ENCODE data around the gene ADGRG4. TPM values are rescaled to one million over a fixed set of nuclear protein-coding genes. Genes with fewer than 3 reads are reported as not detected.
"Not testable (repeated sequence)": the region's sequence is repeated elsewhere in the genome, so short reads cannot be mapped to it uniquely, and the experiment has no call there.

Gene ADGRG4
- total and polyA plus RNA-seq, 4 donors, result 0.32 to 1.5 TPM; not detected in 2

DNA sequence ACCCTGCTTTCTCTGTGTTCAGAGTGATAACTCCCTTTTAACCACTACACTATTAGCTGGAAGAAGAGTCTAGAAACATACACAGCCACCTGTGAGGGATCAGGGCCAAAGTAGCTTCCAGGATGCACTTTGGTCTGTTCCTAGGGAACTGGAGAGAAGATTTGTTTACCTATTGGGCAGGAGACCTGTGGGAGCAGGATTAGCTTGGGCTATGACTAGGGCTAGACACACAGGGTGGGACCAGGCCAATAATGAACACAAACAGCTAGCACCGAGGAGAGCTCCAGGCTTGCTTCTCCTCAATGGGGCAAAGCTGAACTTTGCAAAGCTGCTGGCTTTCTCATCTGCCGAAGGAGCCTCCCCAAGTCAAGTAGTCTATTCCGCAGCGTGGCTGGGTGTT is 25.2 kb upstream of the ADGRG4 start:
- no peaks in the 10 kb centered on the region for H3K36me3 ChIP-seq (ENCODE audit: control insufficient read depth in 1 of 2, insufficient read depth in 2 of 2, low read length in 1 of 2)
- no peak overlapping the region for H3K27ac ChIP-seq (ENCODE audit: low read depth in 1 of 2, low read length in 2 of 2)
- no peak for ATAC-seq (ENCODE audit: low FRiP score)
- DNase-seq, result no peak
- H3K4me1 ChIP-seq (ENCODE audit: control insufficient read depth in 1 of 2, insufficient read depth in 2 of 2, low read length in 2 of 2), result no peaks in the 10 kb centered on the region
- no peak overlapping the region for H3K4me3 ChIP-seq (ENCODE audit: low read length in 2 of 2)
- 57 to 60% methylated on average over 4 of the region's 4 CpGs for WGBS, 2 donors
- intact Hi-C loops (cut with DNase I), result no loop called here
- H3K9me3 ChIP-seq (ENCODE audit: control insufficient read depth, low read length), result no peaks in the 10 kb centered on the region
- no peaks in the 10 kb centered on the region for H3K27me3 ChIP-seq (ENCODE audit: control insufficient read depth in 1 of 2, insufficient read depth in 2 of 2, low read length in 1 of 2)

DNA sequence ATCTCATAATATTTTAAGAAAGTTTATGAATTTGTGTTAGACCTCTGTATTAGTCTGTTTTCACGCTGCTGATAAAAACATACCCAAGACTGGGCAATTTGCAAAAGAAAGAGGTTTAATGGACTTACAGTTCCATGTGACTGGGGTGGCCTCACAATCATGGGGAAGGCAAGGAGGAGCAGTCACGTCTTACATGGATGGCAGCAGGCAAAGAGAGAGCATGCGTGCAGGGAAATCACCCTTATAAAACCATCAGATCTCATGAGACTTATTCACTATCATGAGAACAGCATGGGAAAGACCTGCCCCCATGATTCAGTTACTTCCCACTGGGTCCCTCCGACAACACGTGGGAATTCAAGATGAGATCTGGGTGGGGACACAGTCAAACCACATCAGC is 14.4 kb upstream of the ADGRG4 start:
- H3K27ac ChIP-seq (ENCODE audit: low read depth in 1 of 2, low read length in 2 of 2); ATAC-seq (ENCODE audit: low FRiP score); H3K9me3 ChIP-seq (ENCODE audit: control insufficient read depth, low read length); intact Hi-C loops (cut with DNase I); H3K4me1 ChIP-seq (ENCODE audit: control insufficient read depth in 1 of 2, insufficient read depth in 2 of 2, low read length in 2 of 2); DNase-seq; H3K36me3 ChIP-seq (ENCODE audit: control insufficient read depth in 1 of 2, insufficient read depth in 2 of 2, low read length in 1 of 2); H3K4me3 ChIP-seq (ENCODE audit: low read length in 2 of 2); H3K27me3 ChIP-seq (ENCODE audit: control insufficient read depth in 1 of 2, insufficient read depth in 2 of 2, low read length in 1 of 2): not testable (repeated sequence)
- WGBS, 2 donors, result 73 to 87% methylated on average over 5 of the region's 5 CpGs

DNA sequence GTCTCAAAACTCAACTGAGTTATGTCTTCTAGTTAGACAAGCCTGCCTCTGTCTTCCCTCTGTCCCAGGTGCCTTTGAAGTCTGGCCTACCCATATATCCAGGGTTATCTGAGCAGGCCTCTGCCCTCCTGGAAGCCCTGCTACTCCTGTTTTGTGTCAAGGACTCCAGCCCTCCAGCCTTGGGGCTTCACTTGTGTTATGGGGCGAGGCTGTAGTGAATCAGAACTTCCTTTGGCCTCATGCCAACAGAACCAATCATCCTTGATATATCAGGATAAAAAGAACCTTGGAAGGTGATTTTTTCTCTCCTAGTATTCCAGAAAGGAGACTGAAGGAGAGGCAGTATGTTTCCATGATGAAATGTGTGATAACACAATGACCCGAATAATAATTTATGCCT is 8.9 kb upstream of the ADGRG4 start:
- H3K4me3 ChIP-seq (ENCODE audit: low read length in 2 of 2), result no peak overlapping the region
- 81 to 89% methylated on average over 2 of the region's 2 CpGs for WGBS, 2 donors
- no peak for ATAC-seq (ENCODE audit: low FRiP score)

DNA sequence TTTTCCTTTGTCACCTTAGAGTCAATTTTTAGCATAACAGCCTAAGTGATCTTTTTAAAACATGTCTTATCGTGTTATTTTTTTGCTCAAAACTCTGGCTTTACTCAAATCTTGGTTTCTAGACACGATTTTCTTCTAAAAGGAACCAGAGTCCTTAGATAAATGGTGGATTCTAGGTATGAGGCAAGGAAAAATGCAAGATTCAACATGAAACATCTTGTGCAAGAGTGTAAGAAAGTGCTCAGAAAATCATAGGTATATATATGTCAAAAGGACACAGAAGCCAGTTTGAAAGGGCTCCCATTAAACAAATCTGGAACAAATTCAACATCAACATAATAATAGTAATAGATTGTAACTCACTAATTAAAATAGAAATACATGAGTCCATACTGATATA is 8.1 kb upstream of the ADGRG4 start:
- WGBS, 2 donors, result 38 to 65% methylated on average over 2 of the region's 2 CpGs
- H3K27ac ChIP-seq (ENCODE audit: low read depth in 1 of 2, low read length in 2 of 2), result no peak overlapping the region
- ATAC-seq (ENCODE audit: low FRiP score) (no peak), DNase-seq (no peak)
- H3K27me3 ChIP-seq (ENCODE audit: control insufficient read depth in 1 of 2, insufficient read depth in 2 of 2, low read length in 1 of 2), result no peaks in the 10 kb centered on the region
- intact Hi-C loops (cut with DNase I), result no loop called here
- no peaks in the 10 kb centered on the region for H3K4me1 ChIP-seq (ENCODE audit: control insufficient read depth in 1 of 2, insufficient read depth in 2 of 2, low read length in 2 of 2)
- H3K4me3 ChIP-seq (ENCODE audit: low read length in 2 of 2), result no peak overlapping the region
- no peaks in the 10 kb centered on the region for H3K9me3 ChIP-seq (ENCODE audit: control insufficient read depth, low read length)
- no peaks in the 10 kb centered on the region for H3K36me3 ChIP-seq (ENCODE audit: control insufficient read depth in 1 of 2, insufficient read depth in 2 of 2, low read length in 1 of 2)

More for the DNA sequence above, 8.9 kb upstream of the ADGRG4 start:
- no peaks in the 10 kb centered on the region for H3K27me3 ChIP-seq (ENCODE audit: control insufficient read depth in 1 of 2, insufficient read depth in 2 of 2, low read length in 1 of 2)
- intact Hi-C loops (cut with DNase I), result no loop called here
- H3K36me3 ChIP-seq (ENCODE audit: control insufficient read depth in 1 of 2, insufficient read depth in 2 of 2, low read length in 1 of 2), result no peaks in the 10 kb centered on the region
- no peak overlapping the region for H3K27ac ChIP-seq (ENCODE audit: low read depth in 1 of 2, low read length in 2 of 2)
- no peaks in the 10 kb centered on the region for H3K9me3 ChIP-seq (ENCODE audit: control insufficient read depth, low read length)
- no peaks in the 10 kb centered on the region for H3K4me1 ChIP-seq (ENCODE audit: control insufficient read depth in 1 of 2, insufficient read depth in 2 of 2, low read length in 2 of 2)
- DNase-seq, result no peak

DNA sequence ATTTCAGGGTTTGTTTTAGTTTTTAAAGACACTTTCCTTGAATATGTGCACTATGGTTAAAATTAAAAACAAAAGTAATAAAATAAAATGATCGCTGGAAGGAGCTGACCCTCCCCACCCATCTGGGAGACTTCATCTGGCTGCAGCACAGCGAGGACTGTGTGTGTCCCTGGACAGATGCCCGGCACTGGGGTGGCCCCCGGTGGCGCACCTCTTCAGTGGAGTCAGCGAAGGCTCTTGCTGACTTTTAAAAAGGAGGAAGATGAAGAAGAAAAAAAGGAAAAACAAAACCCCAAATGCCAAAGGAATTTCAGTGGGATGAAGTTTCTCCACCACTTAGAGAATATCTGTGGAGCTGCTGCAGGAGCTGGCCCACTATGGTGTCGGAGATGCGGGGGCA is 5.4 kb upstream of the ADGRG4 start:
- Histone ChIP-seq H3K9me3 (ENCODE audit: control insufficient read depth, low read length) (no peaks in the 10 kb centered on the region), H3K27me3 (ENCODE audit: control insufficient read depth in 1 of 2, insufficient read depth in 2 of 2, low read length in 1 of 2) (no peaks in the 10 kb centered on the region), H3K36me3 (ENCODE audit: control insufficient read depth in 1 of 2, insufficient read depth in 2 of 2, low read length in 1 of 2) (no peaks in the 10 kb centered on the region), H3K4me3 (ENCODE audit: low read length in 2 of 2) (no peak overlapping the region), H3K4me1 (ENCODE audit: control insufficient read depth in 1 of 2, insufficient read depth in 2 of 2, low read length in 2 of 2) (no peaks in the 10 kb centered on the region), H3K27ac (ENCODE audit: low read depth in 1 of 2, low read length in 2 of 2) (no peak overlapping the region)
- 81 to 89% methylated on average over 8 of the region's 8 CpGs for WGBS, 2 donors
- no peak for DNase-seq
- intact Hi-C loops (cut with DNase I), result no loop called here
- ATAC-seq (ENCODE audit: low FRiP score), result no peak

DNA sequence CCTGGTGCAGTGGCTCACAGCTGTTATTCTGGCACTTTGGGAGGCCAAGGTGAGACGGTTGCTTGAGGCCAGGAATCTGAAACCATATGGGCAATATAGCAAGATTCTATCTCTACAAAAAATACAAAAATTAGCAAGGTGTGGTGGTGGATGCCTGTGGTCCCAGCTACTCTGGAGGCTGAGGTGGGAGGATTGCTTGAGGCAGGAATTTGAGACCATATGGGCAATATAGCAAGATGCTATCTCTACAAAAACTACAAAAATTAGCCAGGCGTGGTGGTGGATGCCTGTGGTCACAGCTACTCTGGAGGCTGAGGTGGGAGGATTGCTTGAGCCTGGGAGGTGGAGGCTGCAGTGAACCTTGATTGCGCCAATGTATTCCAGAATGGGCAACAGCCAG is 2.3 kb downstream of the ADGRG4 start:
- Histone ChIP-seq H3K4me1 (ENCODE audit: control insufficient read depth in 1 of 2, insufficient read depth in 2 of 2, low read length in 2 of 2) (no peaks in the 10 kb centered on the region), H3K27me3 (ENCODE audit: control insufficient read depth in 1 of 2, insufficient read depth in 2 of 2, low read length in 1 of 2) (peaks cover 0 to 3% of the 10 kb centered on the region in 2 donors), H3K27ac (ENCODE audit: low read depth in 1 of 2, low read length in 2 of 2) (no peak overlapping the region), H3K4me3 (ENCODE audit: low read length in 2 of 2) (no peak overlapping the region), H3K36me3 (ENCODE audit: control insufficient read depth in 1 of 2, insufficient read depth in 2 of 2, low read length in 1 of 2) (no peaks in the 10 kb centered on the region), H3K9me3 (ENCODE audit: control insufficient read depth, low read length) (peaks cover 1% of the 10 kb centered on the region)
- DNase-seq (no peak), ATAC-seq (ENCODE audit: low FRiP score) (no peak)
- 73 to 84% methylated on average over 3 of the region's 3 CpGs for WGBS, 2 donors
- intact Hi-C loops (cut with DNase I), result no loop called here

DNA sequence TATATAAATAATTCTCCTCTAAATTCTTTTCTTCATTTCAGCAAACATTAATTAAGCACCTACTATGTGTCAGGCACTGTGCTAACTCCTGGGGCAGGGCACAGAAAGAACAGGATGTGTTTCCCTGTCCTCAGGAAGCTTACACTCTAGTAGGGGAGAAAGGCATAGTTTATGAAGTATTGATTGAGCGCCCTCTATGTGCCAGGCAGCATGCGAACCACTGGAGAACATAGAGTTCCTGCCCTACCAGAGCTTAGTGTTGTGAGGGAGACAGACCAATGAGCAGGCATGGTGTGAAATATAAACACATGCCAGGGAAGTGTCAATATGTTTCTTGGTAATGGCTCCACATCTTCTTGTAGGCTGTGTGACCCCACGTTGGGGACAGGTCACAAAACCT is 3.7 kb downstream of the ADGRG4 start:
- WGBS, 2 donors, result 39 to 73% methylated on average over 3 of the region's 3 CpGs
- no peak overlapping the region for H3K4me3 ChIP-seq (ENCODE audit: low read length in 2 of 2)

DNA sequence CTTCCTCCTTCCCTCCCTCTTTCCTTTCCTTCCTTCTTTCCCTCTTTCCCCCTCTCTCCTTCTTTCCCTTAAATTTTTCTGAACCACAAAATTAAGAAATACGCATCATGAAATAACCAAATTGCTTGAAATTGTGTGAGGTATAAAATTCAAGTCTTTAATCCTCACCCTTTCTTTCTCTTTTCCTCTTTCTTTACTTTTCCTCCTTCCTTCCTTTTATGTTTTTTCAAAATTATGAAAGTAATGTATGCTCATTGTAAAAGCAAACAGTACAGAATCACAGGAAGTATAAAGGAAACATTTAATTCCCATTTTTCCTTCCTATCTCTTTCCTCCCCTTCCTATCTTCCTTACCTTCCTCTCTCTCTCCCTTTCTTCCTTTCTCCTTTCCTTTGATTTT is 5.4 kb downstream of the ADGRG4 start:
- 77 to 90% methylated on average over 1 of the region's 1 CpG for WGBS, 2 donors
- DNase-seq (no peak), ATAC-seq (ENCODE audit: low FRiP score) (no peak)
- no peaks in the 10 kb centered on the region for H3K36me3 ChIP-seq (ENCODE audit: control insufficient read depth in 1 of 2, insufficient read depth in 2 of 2, low read length in 1 of 2)
- peaks cover 1% of the 10 kb centered on the region for H3K9me3 ChIP-seq (ENCODE audit: control insufficient read depth, low read length)
- no peaks in the 10 kb centered on the region for H3K4me1 ChIP-seq (ENCODE audit: control insufficient read depth in 1 of 2, insufficient read depth in 2 of 2, low read length in 2 of 2)
- peaks cover 0 to 3% of the 10 kb centered on the region in 2 donors for H3K27me3 ChIP-seq (ENCODE audit: control insufficient read depth in 1 of 2, insufficient read depth in 2 of 2, low read length in 1 of 2)
- intact Hi-C loops (cut with DNase I), result no loop called here
- H3K4me3 ChIP-seq (ENCODE audit: low read length in 2 of 2), result no peak overlapping the region
- H3K27ac ChIP-seq (ENCODE audit: low read depth in 1 of 2, low read length in 2 of 2), result no peak overlapping the region

More for the DNA sequence above, 3.7 kb downstream of the ADGRG4 start:
- no peaks in the 10 kb centered on the region for H3K36me3 ChIP-seq (ENCODE audit: control insufficient read depth in 1 of 2, insufficient read depth in 2 of 2, low read length in 1 of 2)
- peaks cover 0 to 3% of the 10 kb centered on the region in 2 donors for H3K27me3 ChIP-seq (ENCODE audit: control insufficient read depth in 1 of 2, insufficient read depth in 2 of 2, low read length in 1 of 2)
- no peaks in the 10 kb centered on the region for H3K4me1 ChIP-seq (ENCODE audit: control insufficient read depth in 1 of 2, insufficient read depth in 2 of 2, low read length in 2 of 2)
- DNase-seq, result no peak
- no peak for ATAC-seq (ENCODE audit: low FRiP score)
- no peak overlapping the region for H3K27ac ChIP-seq (ENCODE audit: low read depth in 1 of 2, low read length in 2 of 2)
- intact Hi-C loops (cut with DNase I), result no loop called here
- H3K9me3 ChIP-seq (ENCODE audit: control insufficient read depth, low read length), result peaks cover 1% of the 10 kb centered on the region

DNA sequence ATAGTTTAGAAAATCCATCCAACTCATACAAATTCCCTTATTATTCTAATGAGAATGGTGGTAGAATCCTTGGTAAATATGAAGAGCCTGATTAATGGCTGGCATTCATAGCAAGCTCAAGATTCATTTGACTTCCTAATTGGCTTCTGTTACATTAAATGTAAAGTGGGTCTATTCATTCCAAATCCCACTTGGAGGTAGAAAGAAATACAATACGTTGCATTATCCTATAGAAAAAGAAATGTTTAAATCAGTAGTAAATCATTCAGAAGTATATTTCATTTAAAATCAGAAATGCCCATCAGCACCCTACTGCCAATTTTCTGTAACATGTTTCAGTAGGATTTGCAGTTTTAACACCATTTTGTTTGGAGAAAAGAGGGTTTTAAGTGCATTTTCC is 6.7 kb downstream of the ADGRG4 start:
- ATAC-seq (ENCODE audit: low FRiP score) (no peak), DNase-seq (no peak)
- H3K36me3 ChIP-seq (ENCODE audit: control insufficient read depth in 1 of 2, insufficient read depth in 2 of 2, low read length in 1 of 2), result no peaks in the 10 kb centered on the region
- WGBS, 2 donors, result 26 to 44% methylated on average over 1 of the region's 1 CpG
- H3K4me1 ChIP-seq (ENCODE audit: control insufficient read depth in 1 of 2, insufficient read depth in 2 of 2, low read length in 2 of 2), result no peaks in the 10 kb centered on the region
- H3K27me3 ChIP-seq (ENCODE audit: control insufficient read depth in 1 of 2, insufficient read depth in 2 of 2, low read length in 1 of 2), result peaks cover 0 to 3% of the 10 kb centered on the region in 2 donors
- intact Hi-C loops (cut with DNase I), result no loop called here
- H3K27ac ChIP-seq (ENCODE audit: low read depth in 1 of 2, low read length in 2 of 2), result no peak overlapping the region
- no peak overlapping the region for H3K4me3 ChIP-seq (ENCODE audit: low read length in 2 of 2)
- peaks cover 1% of the 10 kb centered on the region for H3K9me3 ChIP-seq (ENCODE audit: control insufficient read depth, low read length)
